ENCODE results near the gene BAIAP2. TPM values are rescaled to one million over a fixed set of nuclear protein-coding genes. Genes with fewer than 3 reads are reported as not detected.

Gene BAIAP2
- polyA plus RNA-seq, 3 donors: 43.7 to 47.5 (median 44.5) TPM

- peak in 9 of 11 donors; percentile 75 to 90 (median 87) for DNase-seq (ENCODE audit: extremely low read depth in 1 of 11, low read depth in 9 of 11, low spot score in 4 of 11)
Measured at GRCh38 chr17:81044764-81045589, 10.0 kb downstream of the BAIAP2 start.

DNA sequence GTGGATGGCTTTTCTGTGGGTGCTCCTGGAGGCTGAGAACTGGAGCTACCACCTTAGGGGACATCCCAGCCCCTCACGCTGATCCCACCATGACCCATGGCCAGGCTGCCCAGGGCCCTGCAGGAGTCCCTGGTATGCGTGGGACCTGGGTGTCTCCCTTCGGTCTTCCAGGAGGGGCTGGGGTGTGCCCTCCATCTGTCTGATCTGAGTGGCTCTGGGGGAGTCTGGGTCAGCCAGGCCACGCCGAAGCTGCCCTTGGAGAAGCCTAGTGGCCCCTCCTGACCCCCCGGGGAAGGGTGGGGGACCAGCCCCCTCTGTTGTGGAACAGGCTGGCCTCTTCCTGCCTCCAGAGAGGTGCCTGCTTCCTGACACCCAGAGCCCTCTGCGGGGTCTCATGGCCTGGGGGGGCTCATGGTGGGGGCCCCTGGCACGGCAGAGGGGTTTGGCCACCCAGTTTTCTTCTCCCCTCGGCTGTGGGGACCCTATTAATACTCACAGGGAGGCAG is 10.7 kb downstream of the BAIAP2 start:
- DNase-seq (ENCODE audit: extremely low read depth in 1 of 11, low read depth in 9 of 11, low spot score in 4 of 11): no peak

GRCh38 chr17:81046132-81046769 is 11.3 kb downstream of the BAIAP2 start:
- no peak for DNase-seq (ENCODE audit: extremely low read depth in 1 of 11, low read depth in 9 of 11, low spot score in 4 of 11)

GRCh38 chr17:81046770-81047359 is 11.9 kb downstream of the BAIAP2 start:
- no peak for DNase-seq (ENCODE audit: extremely low read depth in 1 of 11, low read depth in 9 of 11, low spot score in 4 of 11)

DNA sequence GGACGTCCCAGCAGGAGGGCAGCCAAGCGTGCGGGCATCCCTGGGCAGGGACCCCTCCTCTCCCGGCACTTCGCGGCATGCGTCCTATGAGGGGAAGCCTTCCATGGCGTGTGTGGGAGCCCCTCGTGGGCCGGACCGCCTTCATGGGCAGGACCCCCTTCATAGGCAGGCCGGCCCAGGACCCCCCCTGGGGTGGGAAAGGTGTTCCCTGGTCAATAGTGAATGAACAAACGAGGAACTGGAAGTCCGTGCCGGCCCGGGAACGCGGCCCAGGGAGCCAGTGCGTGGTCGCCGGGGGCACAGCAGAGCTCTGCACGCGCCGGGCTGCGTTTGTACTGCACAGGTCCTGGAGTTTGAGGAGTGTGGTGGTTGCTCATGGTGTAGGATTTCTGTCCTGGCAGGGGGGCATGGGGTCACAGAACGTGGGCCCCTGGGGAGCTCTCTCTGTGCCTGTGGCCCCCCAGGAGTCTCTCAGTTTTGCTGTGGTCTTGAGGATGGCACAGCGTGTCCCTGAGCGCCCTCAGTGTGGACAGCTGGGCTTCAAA is 13.9 kb downstream of the BAIAP2 start:
- DNase-seq (ENCODE audit: extremely low read depth in 1 of 11, low read depth in 9 of 11, low spot score in 4 of 11): no peak

DNA sequence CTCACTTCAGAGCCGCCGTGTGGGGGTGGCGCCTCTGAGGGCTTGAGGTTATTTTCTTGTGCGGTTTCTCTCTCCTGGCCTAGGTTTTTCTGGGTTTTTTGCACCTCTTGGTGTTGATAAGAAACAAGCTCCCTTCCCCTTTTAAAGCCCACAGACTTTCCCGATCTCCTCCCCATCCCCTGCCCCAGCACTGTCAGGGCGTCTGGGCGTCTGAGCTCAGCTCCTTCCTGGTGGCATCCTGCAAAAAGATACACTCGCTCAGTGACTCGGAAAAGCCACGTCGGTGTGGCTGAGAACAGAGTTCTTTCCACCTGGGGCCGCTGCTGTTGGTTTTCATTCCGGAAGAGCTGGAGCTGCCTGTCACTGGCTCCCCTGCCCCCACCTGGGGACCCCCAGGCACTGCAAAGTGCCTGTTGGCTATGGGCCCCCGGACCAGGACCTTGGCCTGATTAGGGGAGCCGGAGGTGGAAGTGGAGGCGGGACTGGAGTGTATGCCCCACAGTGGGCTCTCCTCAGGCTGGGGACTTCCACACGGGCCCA is 14.5 kb downstream of the BAIAP2 start:
- no peak for DNase-seq (ENCODE audit: extremely low read depth in 1 of 11, low read depth in 9 of 11, low spot score in 4 of 11)

- no peak for DNase-seq (ENCODE audit: extremely low read depth in 1 of 11, low read depth in 9 of 11, low spot score in 4 of 11)
Measured at GRCh38 chr17:81049973-81050551, 15.1 kb downstream of the BAIAP2 start.

DNA sequence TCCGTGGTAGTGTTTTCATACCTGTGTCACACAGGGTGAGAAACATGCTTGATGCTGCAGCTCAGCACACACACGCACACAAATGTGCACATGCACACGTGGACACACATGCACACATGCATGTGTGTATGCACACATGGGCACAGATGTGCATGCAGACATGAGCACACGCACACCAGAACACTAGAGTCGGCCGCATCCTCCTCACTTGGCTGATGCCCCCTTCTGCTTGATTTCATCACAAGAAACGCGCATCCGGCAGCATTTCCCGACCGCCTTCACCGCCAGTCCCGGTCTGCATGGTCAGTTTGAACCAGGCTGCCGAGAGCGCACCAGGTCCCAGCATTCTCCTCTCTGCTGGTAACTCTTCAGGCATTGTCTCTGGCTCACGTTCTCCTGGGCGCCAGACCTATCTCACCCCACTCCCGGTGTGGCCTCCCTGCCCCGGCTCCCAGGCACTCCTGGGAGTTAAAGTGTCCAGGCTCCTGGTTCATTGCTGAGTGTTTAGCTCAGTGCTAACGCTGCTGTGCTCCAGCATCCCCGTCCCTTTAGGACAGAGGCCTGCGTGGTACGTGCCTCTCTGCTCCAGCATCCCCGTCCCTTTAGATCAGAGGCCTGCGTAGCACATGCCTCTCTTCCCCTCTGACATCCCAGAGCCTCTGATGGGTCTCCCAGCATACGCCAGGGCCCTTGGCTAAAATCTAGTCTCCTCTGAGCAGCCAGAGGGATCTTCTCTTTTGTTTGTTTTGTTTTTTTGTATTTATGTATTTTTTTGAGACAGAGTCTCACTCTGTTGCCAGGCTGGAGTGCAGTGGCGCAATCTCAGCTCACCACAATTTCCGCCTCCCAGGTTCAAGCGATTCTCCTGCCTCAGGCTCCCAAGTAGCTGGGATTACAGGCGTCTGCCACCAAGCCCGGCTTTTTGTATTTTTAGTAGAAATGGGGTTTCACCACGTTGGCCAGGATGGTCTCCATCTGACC is 16.0 kb downstream of the BAIAP2 start:
- no peak for DNase-seq (ENCODE audit: extremely low read depth in 1 of 11, low read depth in 9 of 11, low spot score in 4 of 11)

- DNase-seq (ENCODE audit: extremely low read depth in 1 of 11, low read depth in 9 of 11, low spot score in 4 of 11): no peak
Measured at GRCh38 chr17:81052199-81052997, 17.4 kb downstream of the BAIAP2 start.

- DNase-seq (ENCODE audit: extremely low read depth in 1 of 11, low read depth in 9 of 11, low spot score in 4 of 11): no peak
Measured at GRCh38 chr17:81053041-81053970, 18.4 kb downstream of the BAIAP2 start.

DNA sequence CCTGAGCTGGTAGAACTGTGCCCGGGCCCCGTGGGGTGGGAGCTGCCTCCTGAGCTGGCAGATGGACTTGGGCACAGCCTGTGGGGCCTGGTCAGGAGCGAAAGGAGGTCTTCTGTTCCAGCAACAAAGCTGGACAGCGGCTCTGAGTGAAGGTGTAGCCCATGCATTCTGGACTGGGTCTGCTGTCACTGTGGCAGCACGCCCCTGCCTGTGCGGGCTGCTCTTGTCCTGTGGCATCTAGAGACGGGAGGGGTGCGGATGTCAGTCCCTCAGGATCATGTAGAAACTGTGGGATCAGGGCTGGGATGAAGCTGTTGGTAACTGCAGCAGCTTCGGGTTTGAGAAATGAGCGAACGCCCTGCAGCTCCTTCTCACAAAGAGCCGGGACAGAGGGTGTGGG is 19.4 kb downstream of the BAIAP2 start:
- no peak for DNase-seq (ENCODE audit: extremely low read depth in 1 of 11, low read depth in 9 of 11, low spot score in 4 of 11)

- no peak for DNase-seq (ENCODE audit: extremely low read depth in 1 of 11, low read depth in 9 of 11, low spot score in 4 of 11)
Measured at GRCh38 chr17:81054881-81055370, 20.0 kb downstream of the BAIAP2 start.

DNA sequence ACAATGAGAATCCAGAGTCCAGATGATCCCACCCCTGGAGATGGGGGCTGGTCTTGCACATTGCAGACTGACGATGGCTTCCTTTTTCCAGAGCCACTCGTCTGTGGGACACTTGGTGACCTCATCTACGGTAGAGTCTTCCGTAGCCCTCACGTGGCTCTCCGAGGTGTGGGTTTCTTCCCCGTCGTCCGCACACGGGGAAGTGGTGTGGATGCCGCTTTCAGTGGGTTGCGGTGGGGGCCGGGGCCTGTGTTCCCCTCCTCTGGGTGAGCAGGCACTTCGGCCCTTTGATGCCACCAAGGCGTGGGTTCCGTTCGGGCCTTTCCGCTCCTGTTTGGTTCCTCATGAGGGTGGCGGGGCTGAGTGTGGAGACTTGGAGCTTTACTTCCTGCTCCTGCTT is 21.4 kb downstream of the BAIAP2 start:
- DNase-seq (ENCODE audit: extremely low read depth in 1 of 11, low read depth in 9 of 11, low spot score in 4 of 11): no peak

- no peak for DNase-seq (ENCODE audit: extremely low read depth in 1 of 11, low read depth in 9 of 11, low spot score in 4 of 11)
Measured at GRCh38 chr17:81057079-81057730, 22.3 kb downstream of the BAIAP2 start.

DNA sequence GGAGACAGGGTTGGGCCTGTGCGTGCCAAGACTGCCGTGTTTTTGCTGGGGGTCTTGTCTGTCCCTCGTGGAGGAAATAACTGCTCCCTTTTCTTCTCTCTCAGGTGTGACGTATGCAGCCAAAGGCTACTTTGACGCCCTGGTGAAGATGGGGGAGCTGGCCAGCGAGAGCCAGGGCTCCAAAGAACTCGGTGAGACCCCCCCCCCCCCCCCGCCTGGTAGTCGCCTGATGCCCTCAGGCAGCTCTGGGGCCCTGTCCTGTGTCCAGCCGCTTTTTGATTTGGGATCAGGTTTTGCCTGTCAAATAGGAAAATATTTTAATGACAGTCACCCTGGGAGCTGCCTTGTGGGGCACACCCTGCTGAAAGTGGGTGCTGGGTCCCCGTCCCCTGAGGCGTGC is 22.8 kb downstream of the BAIAP2 start:
- no peak for DNase-seq (ENCODE audit: extremely low read depth in 1 of 11, low read depth in 9 of 11, low spot score in 4 of 11)

All from renal cortex interstitium (tissue), 11 donors.